Naive thymus-derived CD4-positive, alpha-beta T cell (primary cell): Measurements from ENCODE around the gene CCBE1. TPM values are rescaled to one million over a fixed set of nuclear protein-coding genes. Genes with fewer than 3 reads are reported as not detected.

ENCODE experiments used
- ATAC-seq: fragments of 150-1000 bp; cut with Tn5 transposase; 2 replicates; pipeline ENCODE4 v1.10.0; 2021; ENCODE audit warnings: mild to moderate bottlenecking, moderate library complexity
- CTCF ChIA-PET: fragments of 350-600 bp; sonication (Branson Sonifier 250); formaldehyde crosslinking; loops from one replicate; lab custom pipeline; 2021; ENCODE audit warnings: antibody characterized with exemption; lab: Charles Lee
- POLR2A ChIA-PET: fragments of 350-600 bp; sonication (Branson Sonifier 250); formaldehyde crosslinking; loops from one replicate; lab custom pipeline; 2021; ENCODE audit warnings: antibody characterized with exemption, inconsistent platforms; lab: Charles Lee
- DNase-seq, 9 donors: peaks; one replicate each; pipeline versions ENCODE4 v3.0.0 to v3.0.0-alpha.2; 2020 to 2022; ENCODE audit warnings: mixed read lengths in 1 of 9
- H3K27ac ChIP-seq: one replicate; pipeline ENCODE4 v1.7.0; 2013; ENCODE audit warnings: mild to moderate bottlenecking, low read depth, low read length, moderate library complexity
- H3K27me3 ChIP-seq, 2 donors: one replicate each; pipeline ENCODE4 v1.7.0; 2013; ENCODE audit warnings: low read length in 2 of 2, mild to moderate bottlenecking in 2 of 2, moderate library complexity in 2 of 2; ENCODE audit not compliant: control insufficient read depth in 2 of 2, insufficient read depth in 2 of 2
- H3K36me3 ChIP-seq, 3 experiments: 1 replicate in 2 of 3; 2 replicates in 1 of 3; pipeline ENCODE4 v1.7.0; 2013; ENCODE audit warnings: low read length in 3 of 3, mild to moderate bottlenecking in 3 of 3, moderate library complexity in 1 of 3; ENCODE audit not compliant: insufficient read depth in 3 of 3, control insufficient read depth in 2 of 3
- H3K4me1 ChIP-seq, 2 donors: one replicate each; pipeline ENCODE4 v1.7.0; 2013; ENCODE audit warnings: low read length in 2 of 2, mild to moderate bottlenecking in 2 of 2, moderate library complexity in 1 of 2; ENCODE audit not compliant: control insufficient read depth in 2 of 2, insufficient read depth in 2 of 2
- H3K4me3 ChIP-seq: 2 replicates; pipeline ENCODE4 v1.7.0; 2013; ENCODE audit warnings: mild to moderate bottlenecking, low read length
- H3K9me3 ChIP-seq, 3 experiments: 1 replicate in 2 of 3; 2 replicates in 1 of 3; pipeline ENCODE4 v1.7.0; 2013; ENCODE audit warnings: low read length in 3 of 3; ENCODE audit not compliant: control insufficient read depth in 2 of 3
- H3K27ac Mint-ChIP-seq, 9 donors: one replicate each; pipeline ENCODE4 v1.8.0; 2020 to 2022; ENCODE audit warnings: mixed read lengths in 9 of 9, mild to moderate bottlenecking in 8 of 9, moderate library complexity in 5 of 9, inconsistent platforms in 2 of 9
- H3K27me3 Mint-ChIP-seq, 5 donors: one replicate each; pipeline ENCODE4 v1.8.0; 2021 to 2022; ENCODE audit warnings: mixed read lengths in 5 of 5, mild to moderate bottlenecking in 1 of 5
- H3K36me3 Mint-ChIP-seq, 5 donors: one replicate each; pipeline ENCODE4 v1.8.0; 2020 to 2022; ENCODE audit warnings: mixed read lengths in 5 of 5, mild to moderate bottlenecking in 3 of 5, inconsistent platforms in 1 of 5
- H3K4me1 Mint-ChIP-seq, 7 donors: one replicate each; pipeline ENCODE4 v1.8.0; 2020 to 2022; ENCODE audit warnings: mixed read lengths in 7 of 7, mild to moderate bottlenecking in 3 of 7, inconsistent platforms in 1 of 7
- H3K4me3 Mint-ChIP-seq, 10 donors: one replicate each; pipeline ENCODE4 v1.8.0; 2020 to 2022; ENCODE audit warnings: mild to moderate bottlenecking in 10 of 10, mixed read lengths in 10 of 10, moderate library complexity in 6 of 10, inconsistent platforms in 2 of 10
- H3K9me3 Mint-ChIP-seq, 11 donors: one replicate each; pipeline ENCODE4 v1.8.0; 2020 to 2022; ENCODE audit warnings: mixed read lengths in 11 of 11, mild to moderate bottlenecking in 4 of 11, inconsistent platforms in 1 of 11, moderate library complexity in 1 of 11
- intact Hi-C, 2 donors: fragments of 100-400 bp; cut with micrococcal nuclease; formaldehyde crosslinking; loops; one replicate each; pipeline ENCODE4 v1.15.1; 2023
- polyA plus RNA-seq, 2 donors: library from polyadenylated mRNA; unstranded; fragments of 300-500 nt; fragmentation: Illumina TruSeq; gene quantifications; one replicate each; pipeline ENCODE4 v1.2.3, GENCODE V29; 2021
- total RNA-seq, 6 experiments: library from RNA in 5 of 6; stranded (reverse) in 5 of 6; gene quantifications; 1 replicate in 5 of 6; 2 replicates in 1 of 6; pipeline ENCODE4 v1.2.3 and lab custom pipeline; 2021 to 2026

Gene CCBE1
- total and polyA plus RNA-seq, 7 experiments from 2014 or later, result not detected

DNA sequence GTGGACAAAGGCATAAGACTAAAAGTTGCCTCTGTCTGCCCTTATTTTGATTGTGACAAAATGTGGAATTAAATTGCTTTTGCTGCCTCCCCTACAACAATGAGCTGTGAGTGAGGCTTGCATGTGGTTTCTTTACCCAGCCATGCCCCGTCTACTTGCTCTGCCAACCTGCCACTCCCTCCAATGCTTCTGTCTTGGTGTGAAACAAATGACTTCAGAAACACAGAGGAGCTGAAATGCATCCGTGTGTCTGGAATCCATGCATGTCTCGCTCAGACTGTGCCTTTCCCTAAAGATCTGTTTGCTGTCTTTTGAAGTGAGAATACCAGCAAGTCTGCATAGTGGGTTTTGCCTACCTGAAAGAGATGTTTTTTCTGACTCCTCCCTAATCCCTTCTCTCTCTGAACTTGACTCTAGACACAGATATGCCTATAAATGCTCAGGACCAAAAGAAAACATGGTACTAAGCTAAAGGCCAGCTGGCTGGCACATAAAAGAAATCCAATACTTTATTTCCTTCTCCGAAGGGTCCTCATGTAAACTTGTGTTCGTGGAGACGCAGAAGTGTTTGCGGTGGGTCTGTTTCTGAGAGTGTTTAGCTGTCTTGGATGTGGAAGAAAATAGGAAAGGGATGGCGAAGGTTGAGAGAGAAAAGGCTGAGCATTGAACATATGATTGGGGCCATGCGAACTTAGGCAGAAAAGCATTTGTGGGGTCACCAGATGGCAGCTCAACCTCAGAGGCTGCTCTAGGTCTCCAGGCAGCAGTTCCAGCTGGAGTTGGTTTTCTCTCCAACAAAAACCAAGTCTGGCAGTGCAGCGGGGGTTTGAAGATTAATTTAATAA is 120.5 kb downstream of the CCBE1 start:
- Histone ChIP-seq H3K27ac (no peak overlapping the region), H3K4me3 (no peak overlapping the region), H3K36me3 (no peaks in the 10 kb centered on the region), H3K27me3 (no peaks in the 10 kb centered on the region), H3K4me1 (no peaks in the 10 kb centered on the region), H3K9me3 (no peaks in the 10 kb centered on the region)
- Mint-ChIP-seq H3K4me3 (no peak overlapping the region), H3K36me3 (no peaks in the 10 kb centered on the region), H3K27ac (no peak overlapping the region), H3K27me3 (peaks cover 0 to 9% (median 0%) of the 10 kb centered on the region in 5 donors), H3K4me1 (no peaks in the 10 kb centered on the region), H3K9me3 (peaks cover 0 to 3% (median 0%) of the 10 kb centered on the region in 11 donors)
- DNase-seq (no peak), ATAC-seq (no peak)
- ChIA-PET CTCF (no interaction called here), POLR2A (no interaction called here)
- intact Hi-C loops, result no loop called here

DNA sequence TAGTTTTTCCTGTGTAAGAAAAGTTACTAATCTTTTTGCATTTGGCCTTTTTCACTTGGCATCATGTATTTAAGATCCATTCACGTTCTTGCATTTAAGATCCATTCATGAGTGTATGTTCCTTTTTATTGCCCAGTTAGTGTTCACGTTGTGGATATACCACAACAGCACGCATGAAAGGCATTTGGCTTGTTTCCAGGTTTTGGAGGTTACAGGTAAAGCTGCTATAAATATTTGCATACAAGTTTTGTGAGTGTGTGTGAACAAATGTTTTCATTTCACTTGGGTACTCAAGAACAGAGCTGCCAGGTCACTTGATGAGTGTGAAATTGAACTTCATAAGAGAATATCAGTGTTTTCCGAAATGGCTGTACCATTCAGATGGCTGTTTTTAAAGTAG is 121.2 kb downstream of the CCBE1 start:
- H3K36me3 ChIP-seq, result no peaks in the 10 kb centered on the region
- H3K36me3 Mint-ChIP-seq, result no peaks in the 10 kb centered on the region
- no peaks in the 10 kb centered on the region for H3K27me3 ChIP-seq
- no peak overlapping the region for H3K4me3 Mint-ChIP-seq
- peaks cover 0 to 3% (median 0%) of the 10 kb centered on the region in 11 donors for H3K9me3 Mint-ChIP-seq
- H3K27me3 Mint-ChIP-seq, result peaks cover 0 to 9% (median 0%) of the 10 kb centered on the region in 5 donors
- H3K27ac ChIP-seq, result no peak overlapping the region
- ChIA-PET CTCF (no interaction called here), POLR2A (no interaction called here)
- no peaks in the 10 kb centered on the region for H3K9me3 ChIP-seq
- intact Hi-C loops, result no loop called here
- no peak for DNase-seq
- ATAC-seq, result no peak
- H3K4me1 ChIP-seq, result no peaks in the 10 kb centered on the region
- no peak overlapping the region for H3K27ac Mint-ChIP-seq
- H3K4me1 Mint-ChIP-seq, result no peaks in the 10 kb centered on the region
- no peak overlapping the region for H3K4me3 ChIP-seq

DNA sequence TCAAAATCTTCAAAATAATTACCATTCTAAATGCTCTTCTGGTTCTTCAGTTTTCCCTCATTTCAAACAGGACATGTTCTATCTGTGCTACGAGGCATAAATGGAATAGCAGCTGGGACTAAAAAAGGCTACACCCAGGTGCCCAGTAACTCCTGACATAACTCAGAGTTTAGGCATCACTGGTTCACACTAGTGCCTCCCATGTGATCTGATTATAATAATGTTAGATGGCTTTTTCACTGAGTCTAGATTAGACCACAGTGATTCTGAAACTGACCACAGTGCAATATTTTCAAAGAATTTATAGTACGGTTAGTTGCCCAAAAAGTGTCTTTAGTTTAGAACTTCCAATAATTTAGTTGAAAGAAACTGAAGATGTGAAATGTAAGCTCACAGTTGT is 123.3 kb downstream of the CCBE1 start:
- no peak overlapping the region for H3K4me3 ChIP-seq
- no peaks in the 10 kb centered on the region for H3K27me3 ChIP-seq
- DNase-seq, result no peak
- no peak for ATAC-seq
- Mint-ChIP-seq H3K4me3 (no peak overlapping the region), H3K36me3 (peaks cover 0 to 2% (median 0%) of the 10 kb centered on the region in 5 donors), H3K27ac (no peak overlapping the region), H3K9me3 (peaks cover 0 to 3% (median 0%) of the 10 kb centered on the region in 11 donors), H3K4me1 (peaks cover 0 to 3% (median 0%) of the 10 kb centered on the region in 7 donors), H3K27me3 (peaks cover 0 to 17% (median 10%) of the 10 kb centered on the region in 5 donors)
- no peaks in the 10 kb centered on the region for H3K9me3 ChIP-seq
- H3K27ac ChIP-seq, result no peak overlapping the region
- ChIA-PET POLR2A (no interaction called here), CTCF (no interaction called here)
- H3K36me3 ChIP-seq, result no peaks in the 10 kb centered on the region
- intact Hi-C loops, result no loop called here
- no peaks in the 10 kb centered on the region for H3K4me1 ChIP-seq

DNA sequence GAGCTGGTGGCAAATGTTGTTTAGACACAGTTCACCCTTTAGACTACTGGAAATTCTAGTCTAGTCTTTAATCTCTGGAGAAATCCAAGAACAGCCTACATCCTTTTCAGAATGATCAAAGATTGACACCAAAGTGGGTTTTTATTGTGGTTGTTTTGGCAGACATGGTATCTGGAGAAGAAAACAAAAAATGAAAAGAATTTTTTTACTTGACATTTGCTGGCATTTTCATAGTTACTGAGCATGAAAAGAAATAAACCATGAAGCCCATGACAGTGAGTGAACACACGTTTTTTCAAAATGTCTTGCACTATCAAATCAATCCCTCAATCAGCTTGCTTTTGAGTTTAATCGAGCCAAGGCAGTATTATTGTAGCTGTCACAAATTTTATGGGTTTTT is 125.3 kb downstream of the CCBE1 start:
- ChIA-PET POLR2A (no interaction called here), CTCF (no interaction called here)
- H3K4me3 ChIP-seq, result no peak overlapping the region
- intact Hi-C loops, result no loop called here
- H3K4me1 Mint-ChIP-seq, result peaks cover 0 to 5% (median 0%) of the 10 kb centered on the region in 7 donors
- H3K27ac Mint-ChIP-seq, result no peak overlapping the region
- ATAC-seq, result no peak
- H3K27me3 ChIP-seq, result no peaks in the 10 kb centered on the region
- H3K9me3 ChIP-seq, result no peaks in the 10 kb centered on the region
- H3K36me3 ChIP-seq, result no peaks in the 10 kb centered on the region
- no peak for DNase-seq
- H3K27me3 Mint-ChIP-seq, result peaks cover 0 to 19% (median 10%) of the 10 kb centered on the region in 5 donors
- H3K9me3 Mint-ChIP-seq, result peaks cover 0 to 3% (median 0%) of the 10 kb centered on the region in 11 donors
- no peak overlapping the region for H3K4me3 Mint-ChIP-seq
- no peak overlapping the region for H3K27ac ChIP-seq
- peaks cover 0 to 3% (median 0%) of the 10 kb centered on the region in 5 donors for H3K36me3 Mint-ChIP-seq
- H3K4me1 ChIP-seq, result no peaks in the 10 kb centered on the region

DNA sequence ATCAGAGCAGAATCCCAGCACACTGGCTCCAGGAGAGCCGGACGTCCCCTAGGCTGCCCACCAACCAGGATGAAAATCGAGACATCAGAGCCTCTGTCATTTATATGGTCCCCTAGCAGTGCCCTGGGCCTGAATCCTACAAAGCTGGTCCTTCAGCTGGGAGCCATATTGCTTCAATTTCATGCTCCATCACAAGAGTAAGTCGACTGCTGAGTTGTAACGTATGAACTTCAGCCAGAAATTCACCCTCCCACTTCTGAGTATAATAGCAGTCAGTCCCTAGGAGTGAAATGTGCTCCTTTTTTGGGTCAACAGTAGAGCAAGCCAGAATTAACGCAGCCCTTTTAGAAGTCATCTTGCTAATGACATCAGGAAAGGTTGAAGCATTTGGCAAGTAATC is 126.4 kb downstream of the CCBE1 start:
- Mint-ChIP-seq H3K36me3 (peaks cover 0 to 3% (median 0%) of the 10 kb centered on the region in 5 donors), H3K4me1 (peaks cover 0 to 5% (median 0%) of the 10 kb centered on the region in 7 donors), H3K27me3 (peaks cover 0 to 24% (median 10%) of the 10 kb centered on the region in 5 donors), H3K4me3 (no peak overlapping the region), H3K9me3 (peaks cover 0 to 3% (median 0%) of the 10 kb centered on the region in 11 donors), H3K27ac (no peak overlapping the region)
- H3K36me3 ChIP-seq, result no peaks in the 10 kb centered on the region
- no peaks in the 10 kb centered on the region for H3K27me3 ChIP-seq
- ChIA-PET CTCF (no interaction called here), POLR2A (no interaction called here)
- H3K4me3 ChIP-seq, result no peak overlapping the region
- no peak overlapping the region for H3K27ac ChIP-seq
- ATAC-seq (no peak), DNase-seq (no peak)
- no peaks in the 10 kb centered on the region for H3K9me3 ChIP-seq
- no peaks in the 10 kb centered on the region for H3K4me1 ChIP-seq
- intact Hi-C loops, result no loop called here

DNA sequence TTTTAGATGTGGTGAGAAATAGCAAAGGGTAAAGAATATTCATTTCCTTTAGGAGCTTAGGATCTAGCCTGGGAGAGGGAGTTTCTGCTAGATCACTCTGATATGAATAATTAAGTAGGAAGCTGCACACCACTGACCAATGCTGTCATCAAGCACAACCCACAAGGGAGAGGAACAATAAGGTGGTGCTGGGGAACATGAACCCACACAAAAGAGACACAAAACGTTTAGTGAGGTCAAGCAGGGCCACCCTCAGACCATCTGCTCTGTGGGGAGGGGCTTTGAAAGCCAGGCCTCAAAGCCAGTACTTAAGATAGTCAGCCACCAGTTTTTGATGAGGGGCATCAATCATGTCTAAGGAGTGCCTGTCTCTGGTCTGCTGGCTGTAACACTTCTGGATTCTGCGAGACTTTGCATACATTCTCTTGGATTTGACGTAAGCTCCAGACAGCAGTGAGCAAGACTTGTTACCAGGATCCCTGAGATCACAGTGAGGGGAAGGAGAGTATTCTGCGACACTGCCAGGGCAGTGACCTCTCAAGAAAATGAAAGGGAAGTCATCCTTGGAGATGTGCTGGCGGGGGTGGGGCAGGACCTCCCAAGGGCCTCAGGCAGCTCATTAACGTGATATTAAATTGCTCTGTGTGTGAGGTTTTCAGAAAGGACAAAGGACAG is 127.0 kb downstream of the CCBE1 start:
- Histone ChIP-seq H3K36me3 (no peaks in the 10 kb centered on the region), H3K4me1 (no peaks in the 10 kb centered on the region), H3K9me3 (no peaks in the 10 kb centered on the region), H3K4me3 (no peak overlapping the region), H3K27ac (no peak overlapping the region), H3K27me3 (no peaks in the 10 kb centered on the region)
- intact Hi-C loops, result no loop called here
- peaks cover 0 to 24% (median 9%) of the 10 kb centered on the region in 5 donors for H3K27me3 Mint-ChIP-seq
- H3K27ac Mint-ChIP-seq, result no peak overlapping the region
- peaks cover 0 to 5% (median 0%) of the 10 kb centered on the region in 7 donors for H3K4me1 Mint-ChIP-seq
- DNase-seq (no peak), ATAC-seq (no peak)
- ChIA-PET CTCF (no interaction called here), POLR2A (no interaction called here)
- H3K9me3 Mint-ChIP-seq, result peaks cover 0 to 3% (median 0%) of the 10 kb centered on the region in 11 donors
- no peak overlapping the region for H3K4me3 Mint-ChIP-seq
- peaks cover 0 to 3% (median 0%) of the 10 kb centered on the region in 5 donors for H3K36me3 Mint-ChIP-seq
